Fibroblast of lung (primary cell): Measurements from ENCODE around the gene ZNF611.

ENCODE experiments used
- CTCF ChIP-seq, 2 donors: IDR thresholded peaks in 1 of 2; conservative IDR thresholded peaks in 1 of 2; 1 replicate in 1 of 2; 2 replicates in 1 of 2; pipeline ENCODE4 v1.5.1; 2011 to 2012; ENCODE audit warnings: low read length in 2 of 2, control low read depth in 1 of 2, inconsistent platforms in 1 of 2, low read depth in 1 of 2, mild to moderate bottlenecking in 1 of 2
- EZH2 ChIP-seq: IDR thresholded peaks from 2 replicates; pipeline ENCODE4 v1.5.1; 2012; ENCODE audit warnings: low read length, control low read depth, mild to moderate bottlenecking; ENCODE audit errors: missing control alignments

GRCh38 chr19:52658595-52658994 lies 76.2 kb downstream of the ZNF611 start:
- TF ChIP-seq EZH2, result no peak
- TF ChIP-seq CTCF (conservative IDR thresholded peaks at IDR 0.05 in 1 of 2, IDR thresholded peaks at IDR 0.05 in 1 of 2; ENCODE audit: low read depth in 1 of 2, low read length in 2 of 2), result no peak
